GM21529 (cell line): ENCODE data around the gene REPIN1.
"Not testable (repeated sequence)": the region's sequence is repeated elsewhere in the genome, so short reads cannot be mapped to it uniquely, and the experiment has no call there.

Experiments used
- ATAC-seq: cut with Tn5 transposase; IDR thresholded peaks from one replicate; pipeline ENCODE4 v1.9.1; 2021; ENCODE audit not compliant: unreplicated experiment

Gene REPIN1

GRCh38 chr7:150374472-150374871 is 5.8 kb downstream of the REPIN1 start:
- ATAC-seq: no peak

GRCh38 chr7:150375662-150376521 is 7.3 kb downstream of the REPIN1 start:
- ATAC-seq: peak; percentile 16

GRCh38 chr7:150376560-150376959 is 7.9 kb downstream of the REPIN1 start:
- no peak for ATAC-seq

GRCh38 chr7:150377196-150377595 is 8.6 kb downstream of the REPIN1 start:
- ATAC-seq: no peak

GRCh38 chr7:150377635-150378034 is 9.0 kb downstream of the REPIN1 start:
- no peak for ATAC-seq

- peak; percentile 15 for ATAC-seq
Observed at GRCh38 chr7:150378115-150378852, 9.7 kb downstream of the REPIN1 start.

GRCh38 chr7:150378853-150379440 is 10.3 kb downstream of the REPIN1 start, which contains the start of gene ZNF775:
Gene ZNF775, plus strand, starts transcription at chr7:150379330. Its CDS starts 9,141 bp downstream, at chr7:150388471.
- ATAC-seq: peak; percentile 76

- ATAC-seq: peak; percentile 26
Observed at GRCh38 chr7:150379441-150380379, 11.1 kb downstream of the REPIN1 start.

- peak; percentile 13 for ATAC-seq
Observed at GRCh38 chr7:150380463-150380862, 11.8 kb downstream of the REPIN1 start.

- ATAC-seq: no peak
Observed at GRCh38 chr7:150381096-150381495, 12.5 kb downstream of the REPIN1 start.

- ATAC-seq: no peak
Observed at GRCh38 chr7:150381785-150382122, 13.1 kb downstream of the REPIN1 start.

- no peak for ATAC-seq
Observed at GRCh38 chr7:150382123-150382843, 13.7 kb downstream of the REPIN1 start.

GRCh38 chr7:150382844-150383225 is 14.2 kb downstream of the REPIN1 start:
- ATAC-seq: no peak

- no peak for ATAC-seq
Observed at GRCh38 chr7:150383710-150384397, 15.2 kb downstream of the REPIN1 start.

GRCh38 chr7:150384406-150385301 is 16.0 kb downstream of the REPIN1 start:
- no peak for ATAC-seq

GRCh38 chr7:150385302-150385723 is 16.7 kb downstream of the REPIN1 start:
- ATAC-seq: no peak

- ATAC-seq: not testable (repeated sequence)
Observed at GRCh38 chr7:150385884-150386283, 17.3 kb downstream of the REPIN1 start.

- ATAC-seq: no peak
Observed at GRCh38 chr7:150388306-150388705, 19.7 kb downstream of the REPIN1 start.
